ENCODE results near the gene TXNL4A.
A peak's percentile ranks its signal among the peaks of the same experiment; 100 is the strongest.

TXNL4A gene

DNA sequence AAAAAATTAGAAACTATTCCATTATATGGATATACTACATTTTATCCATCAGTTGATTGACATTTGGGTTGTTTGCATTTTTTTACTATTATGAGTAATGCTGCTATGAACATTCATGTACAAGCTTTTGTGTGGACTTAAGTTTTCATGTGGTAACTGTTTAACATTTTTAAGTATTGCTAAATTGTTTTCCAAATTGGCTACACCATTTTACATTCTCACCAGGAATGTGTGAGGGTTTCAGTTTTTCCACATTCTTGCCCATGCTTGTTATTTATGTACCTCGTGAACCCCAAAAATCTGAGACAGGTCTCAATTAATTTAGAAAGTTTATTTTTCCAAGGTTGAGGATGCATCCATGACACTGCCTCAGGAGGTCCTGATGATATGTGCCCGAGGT, 3.1 kb upstream of the TXNL4A start:
- no peak for DNase-seq

GRCh38 chr18:79989195-79989497, 783 bp upstream of the TXNL4A start:
- DNase-seq: no peak

DNA sequence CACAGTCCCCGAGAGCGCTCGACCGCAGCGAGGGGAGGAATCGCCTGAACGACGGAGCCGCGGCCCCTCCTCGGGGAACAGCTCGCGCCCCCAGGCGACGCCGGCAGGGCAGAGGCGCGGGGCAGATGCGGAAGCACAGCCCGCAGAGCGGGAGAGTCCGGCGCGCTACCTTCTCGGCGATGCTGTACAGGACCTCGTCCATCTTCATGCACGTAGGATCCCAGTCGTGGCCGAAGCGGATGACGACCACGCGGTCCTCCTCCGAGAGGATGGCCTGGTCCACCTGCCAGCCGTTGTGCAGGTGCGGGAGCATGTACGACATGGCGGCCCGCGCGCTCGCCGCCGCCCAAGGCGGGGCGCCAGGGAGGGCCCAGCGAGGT, 302 bp downstream of the TXNL4A start:
- peak; percentile 48 for DNase-seq

GRCh38 chr18:79987566-79987965, 797 bp downstream of the TXNL4A start:
- DNase-seq: no peak

GRCh38 chr18:79986726-79987125, 1.6 kb downstream of the TXNL4A start:
- DNase-seq: no peak

- DNase-seq: no peak
These were observed 3.2 kb downstream of the TXNL4A start for GRCh38 chr18:79985172-79985571.

DNA sequence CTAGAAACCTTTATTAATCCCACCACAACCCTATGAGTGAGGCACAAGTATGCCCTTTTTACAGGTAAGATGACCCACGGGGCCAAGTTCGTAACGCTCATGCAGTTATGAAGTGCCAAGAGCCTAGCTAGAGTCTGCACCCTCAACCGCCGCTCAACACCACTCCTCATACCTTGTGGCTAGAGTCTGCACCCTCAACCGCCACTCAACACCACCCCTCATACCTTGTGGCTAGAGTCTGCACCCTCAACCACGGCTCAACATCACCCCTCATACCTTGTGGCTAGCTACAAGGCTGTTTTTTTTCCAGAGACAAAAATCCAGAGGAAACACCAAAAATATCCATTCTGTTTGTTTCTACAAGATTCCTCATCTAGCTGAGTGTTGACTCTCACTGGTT, 4.6 kb downstream of the TXNL4A start:
- no peak for DNase-seq

DNA sequence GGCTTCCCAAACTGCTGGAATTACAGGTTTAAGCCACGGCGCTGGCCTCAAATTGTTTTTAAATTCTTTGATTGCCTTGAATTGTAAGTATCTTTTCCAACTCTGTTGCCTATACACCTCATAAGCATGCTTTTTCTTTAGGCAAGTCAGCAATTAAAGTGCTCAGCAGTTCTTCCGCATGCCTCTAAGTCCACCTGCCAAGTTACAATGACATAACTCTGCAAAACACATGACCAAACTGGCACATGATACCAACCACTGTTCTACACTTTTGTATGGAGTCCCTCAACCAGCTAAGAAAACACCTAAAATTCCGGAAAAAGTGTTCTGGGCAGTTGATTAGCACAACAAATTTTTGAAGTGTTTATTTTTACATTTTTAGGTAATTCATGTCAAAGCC, 5.1 kb downstream of the TXNL4A start:
- no peak for DNase-seq

- peak; percentile 43 for DNase-seq
These were observed 5.6 kb downstream of the TXNL4A start for GRCh38 chr18:79982736-79983135.

- DNase-seq: no peak
These were observed 7.8 kb downstream of the TXNL4A start for GRCh38 chr18:79980585-79980984.

- DNase-seq: no peak
These were observed 8.5 kb downstream of the TXNL4A start for GRCh38 chr18:79979843-79980242.

- DNase-seq: no peak
These were observed 12.2 kb downstream of the TXNL4A start for GRCh38 chr18:79975985-79976680.

DNA sequence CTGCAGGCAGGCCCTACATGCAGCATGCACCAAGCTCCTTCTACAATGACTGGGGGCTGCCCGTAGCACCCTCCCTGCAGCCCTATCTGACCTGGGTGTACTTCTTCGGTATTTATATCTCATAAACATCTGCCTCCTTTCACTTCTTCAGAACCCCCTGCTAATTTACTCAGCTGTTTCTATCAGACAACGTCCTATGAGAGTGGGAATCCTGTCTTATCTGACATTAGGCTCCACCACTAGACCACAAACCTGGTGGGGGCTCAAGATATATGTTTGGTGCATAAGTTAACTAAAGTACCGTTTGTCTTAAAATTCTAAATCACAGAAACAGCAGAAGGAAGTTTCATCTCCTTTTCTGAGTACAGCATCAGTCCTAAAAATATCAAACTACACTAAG, 13.3 kb downstream of the TXNL4A start:
- DNase-seq: no peak

GRCh38 chr18:79974025-79974654, 14.2 kb downstream of the TXNL4A start:
- DNase-seq: no peak

- no peak for DNase-seq
These were observed 14.8 kb downstream of the TXNL4A start for GRCh38 chr18:79973517-79973916.

- no peak for DNase-seq
These were observed 15.6 kb downstream of the TXNL4A start for GRCh38 chr18:79972720-79973119.

- no peak for DNase-seq
These were observed 16.4 kb downstream of the TXNL4A start for GRCh38 chr18:79971986-79972385.

DNA sequence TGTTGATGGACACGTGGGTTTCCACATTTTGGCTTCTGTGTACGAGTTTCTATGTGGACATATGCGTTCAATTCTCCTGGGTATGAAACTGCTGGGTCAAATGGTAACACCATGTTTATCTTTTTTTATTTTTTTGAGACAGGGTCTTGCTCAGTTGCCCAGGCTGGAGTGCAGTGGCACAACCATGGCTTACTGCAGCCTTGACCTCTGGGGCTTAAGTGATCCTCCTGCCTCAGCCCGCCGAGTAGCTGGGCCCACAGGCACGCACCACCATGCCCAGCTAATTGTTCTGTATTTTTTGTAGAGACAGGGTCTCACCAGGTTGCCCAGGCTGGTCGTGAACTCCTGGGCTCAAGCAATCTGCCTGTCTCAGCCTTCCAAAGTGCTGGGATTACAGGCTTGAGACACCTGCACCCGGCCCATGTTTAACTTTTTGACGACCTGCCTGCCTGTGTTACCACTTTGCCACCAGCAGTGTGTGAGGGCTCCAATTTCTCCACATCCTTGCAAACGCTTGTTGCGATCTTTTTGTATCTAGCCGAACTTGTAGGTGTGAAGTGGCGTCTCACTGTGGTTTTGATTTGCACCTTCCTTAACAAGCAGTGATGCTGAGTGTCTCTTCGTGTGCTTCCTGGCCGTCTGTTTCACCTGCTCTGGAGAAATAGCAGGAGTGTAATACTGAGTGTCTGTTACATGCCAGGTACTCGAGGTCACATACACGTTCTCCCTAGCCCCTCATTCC, 17.0 kb downstream of the TXNL4A start:
- DNase-seq: no peak

GRCh38 chr18:79970419-79971133, 17.8 kb downstream of the TXNL4A start:
- DNase-seq: no peak

GRCh38 chr18:79965119-79965902, 23.1 kb downstream of the TXNL4A start:
- DNase-seq: no peak

DNA sequence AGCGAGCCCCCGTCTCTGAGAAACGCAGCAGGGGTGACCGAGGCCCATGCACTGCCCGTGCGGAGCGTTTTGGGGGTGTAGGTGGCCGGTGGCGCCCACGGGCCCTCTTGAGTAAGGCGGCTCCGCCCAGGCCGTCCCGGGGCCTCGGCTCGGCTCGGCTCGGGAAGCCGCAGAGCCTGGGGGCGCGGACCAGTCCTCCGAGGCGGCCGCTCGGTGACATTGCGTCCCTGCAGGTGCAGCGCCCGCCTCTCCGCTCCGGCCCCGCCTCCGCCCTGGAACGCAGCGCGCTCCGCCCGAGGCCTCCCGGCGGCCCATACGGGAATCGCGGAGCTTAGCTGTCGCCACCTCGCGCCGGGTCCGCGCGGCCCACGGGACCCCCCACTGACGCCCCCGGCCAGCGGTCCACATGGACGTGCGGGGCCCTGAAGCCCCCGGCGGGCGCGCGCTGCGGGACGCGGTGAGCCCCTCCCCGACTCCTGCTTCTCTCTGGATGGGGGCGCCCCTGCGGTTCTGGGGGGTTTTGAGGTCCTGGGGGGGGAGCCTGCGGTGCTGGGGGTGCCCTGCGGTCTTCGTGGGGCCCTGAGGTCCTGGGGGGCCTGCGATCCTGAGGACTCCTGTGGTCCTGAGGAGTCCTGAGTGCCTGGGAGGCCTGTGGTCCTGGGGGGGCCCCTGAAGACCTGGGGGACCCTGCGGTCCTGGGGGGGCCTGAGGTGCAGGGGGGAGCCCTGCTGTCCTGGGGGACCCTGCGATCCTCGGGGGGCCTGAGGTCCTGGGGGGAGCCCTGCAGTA, 23.8 kb downstream of the TXNL4A start, which contains the start of gene HSBP1L1:
Gene HSBP1L1 (plus strand): TSS at position 314 of the 789 bp plus-strand sequence. CDS start 93 bp downstream, at position 407.
- DNase-seq: peak; percentile 70
